ENCODE data around the gene ZNF789.
"Not testable (repeated sequence)": the region's sequence is repeated elsewhere in the genome, so short reads cannot be mapped to it uniquely, and the experiment has no call there.

Gene ZNF789

DNA sequence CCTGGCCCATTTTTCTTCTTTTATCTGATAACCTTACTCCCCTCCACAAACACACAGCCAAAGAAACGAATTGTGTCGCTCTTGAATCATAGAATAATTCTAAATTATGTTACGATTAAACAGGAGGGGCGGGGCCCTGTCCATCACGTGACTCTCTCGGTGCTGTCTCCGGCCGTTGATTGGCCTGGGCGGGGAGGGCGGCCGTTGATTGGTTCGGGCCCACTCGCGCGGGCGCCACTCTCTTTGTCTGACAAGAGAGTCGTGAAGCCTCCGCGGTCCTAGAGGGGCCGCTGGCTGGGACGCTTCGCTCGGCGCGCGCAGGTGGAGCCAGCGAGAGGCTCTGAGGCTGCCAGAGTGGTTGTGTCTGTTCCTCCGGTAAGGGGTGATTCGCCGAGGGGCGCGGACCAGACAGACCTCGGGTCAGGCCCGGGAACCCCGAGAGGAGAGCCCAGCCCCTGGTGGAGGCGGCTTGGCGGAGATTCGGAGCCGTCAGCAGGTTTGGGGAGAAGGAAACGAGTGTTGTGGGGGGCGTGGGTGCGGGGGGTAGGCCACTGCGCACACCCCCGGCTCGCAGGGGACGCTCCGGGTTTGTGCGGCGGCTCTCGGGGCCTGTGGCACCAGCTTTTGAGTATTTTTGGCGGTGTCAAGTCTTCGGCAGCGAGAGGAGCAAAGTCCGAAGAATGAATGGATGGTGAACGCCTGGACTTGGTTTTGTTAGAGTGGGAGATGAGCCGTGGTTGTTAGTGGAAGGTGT is at the start of gene ZNF789:
Gene ZNF789, plus strand, starts transcription at position 330 of the 754 bp plus-strand sequence. CDS start 3,567 bp downstream, outside the sequence.
- DNase-seq: peak; percentile 98

DNA sequence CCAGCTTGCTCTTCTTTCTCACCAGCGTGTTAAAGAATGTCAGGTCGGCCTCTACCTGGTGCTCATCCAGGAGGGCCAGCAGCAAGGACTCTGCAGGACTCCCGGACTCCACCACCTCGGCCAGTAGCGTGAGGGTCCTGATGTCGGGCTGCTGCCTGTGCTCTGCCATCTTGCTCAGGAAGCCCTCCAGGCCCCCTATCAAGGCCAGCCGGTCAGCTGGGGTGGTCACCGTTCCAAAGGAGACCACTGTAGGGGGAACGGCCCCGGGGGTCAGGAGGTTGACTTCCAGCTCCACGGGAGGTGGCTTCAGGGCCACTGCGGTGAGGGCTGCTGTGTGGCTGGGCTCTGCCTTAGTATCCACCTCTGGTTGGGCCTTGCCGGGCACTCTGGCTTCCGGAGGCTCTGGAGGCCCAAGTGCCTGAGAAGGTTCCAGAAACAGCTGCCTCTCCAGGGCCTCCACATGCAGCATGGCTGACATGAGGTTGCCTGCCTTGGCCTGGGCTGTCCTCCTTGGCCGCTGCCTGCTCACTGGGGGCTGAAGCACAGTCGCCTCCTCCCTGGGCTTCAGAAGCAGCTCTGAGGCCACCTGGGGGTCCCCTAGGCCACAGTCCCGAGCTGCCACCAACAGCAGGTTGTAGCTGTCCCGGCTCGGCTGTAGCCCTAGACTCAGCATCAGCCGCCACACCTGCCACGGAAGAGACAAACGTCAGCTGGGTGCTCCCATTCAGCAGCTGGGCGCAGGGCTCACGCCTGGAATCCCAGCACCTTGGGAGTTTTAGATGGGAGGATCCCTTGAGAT is 47.6 kb upstream of the ZNF789 start:
- no peak for DNase-seq

DNA sequence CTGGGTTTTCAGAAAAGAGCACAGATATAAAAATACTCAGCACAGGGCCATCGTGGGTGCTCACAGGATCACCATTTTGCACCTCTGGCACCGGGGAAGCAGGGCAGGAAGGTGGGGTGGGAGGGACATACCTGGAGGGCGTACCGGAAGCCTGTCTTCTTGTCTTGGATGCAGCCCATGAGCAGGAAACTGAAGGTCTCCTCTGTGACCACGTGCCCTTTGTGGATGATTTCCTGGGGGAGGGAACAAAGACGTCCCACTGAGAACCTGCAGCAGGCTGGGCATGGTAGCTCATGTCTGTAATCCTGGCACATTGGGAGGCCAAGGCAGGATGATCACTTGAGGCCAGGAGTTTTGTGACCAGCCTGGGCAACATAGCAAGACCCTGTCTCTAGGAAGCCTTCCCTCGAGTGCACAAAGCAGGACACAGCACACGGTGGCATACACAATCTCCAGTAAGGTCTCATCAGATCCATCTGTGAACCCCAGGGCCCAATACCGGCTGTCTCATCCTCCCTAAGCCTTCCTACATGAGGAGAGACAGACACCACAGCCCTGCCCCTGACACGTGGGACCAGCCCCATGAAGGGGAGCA is 43.6 kb upstream of the ZNF789 start:
- no peak for DNase-seq

DNA sequence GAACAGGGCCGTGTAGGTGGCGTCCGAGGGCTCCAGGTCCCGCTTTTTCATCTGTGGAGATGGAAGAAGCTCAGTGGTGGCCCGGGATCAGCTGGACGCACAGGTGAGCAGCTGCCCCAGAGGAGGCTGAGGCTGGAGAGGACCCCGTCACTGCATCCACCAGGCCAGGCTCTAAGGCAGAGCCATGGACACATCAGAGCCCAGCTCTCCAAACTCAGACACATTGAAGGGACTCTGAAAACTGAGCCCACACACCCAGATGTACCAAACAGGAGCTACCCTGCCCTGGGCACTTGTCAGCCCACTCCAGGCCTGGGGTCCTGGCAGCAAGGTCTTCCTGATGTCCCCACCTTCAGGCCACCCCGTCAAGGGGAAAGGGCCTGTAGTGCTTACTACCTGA is 42.9 kb upstream of the ZNF789 start:
- DNase-seq: no peak

DNA sequence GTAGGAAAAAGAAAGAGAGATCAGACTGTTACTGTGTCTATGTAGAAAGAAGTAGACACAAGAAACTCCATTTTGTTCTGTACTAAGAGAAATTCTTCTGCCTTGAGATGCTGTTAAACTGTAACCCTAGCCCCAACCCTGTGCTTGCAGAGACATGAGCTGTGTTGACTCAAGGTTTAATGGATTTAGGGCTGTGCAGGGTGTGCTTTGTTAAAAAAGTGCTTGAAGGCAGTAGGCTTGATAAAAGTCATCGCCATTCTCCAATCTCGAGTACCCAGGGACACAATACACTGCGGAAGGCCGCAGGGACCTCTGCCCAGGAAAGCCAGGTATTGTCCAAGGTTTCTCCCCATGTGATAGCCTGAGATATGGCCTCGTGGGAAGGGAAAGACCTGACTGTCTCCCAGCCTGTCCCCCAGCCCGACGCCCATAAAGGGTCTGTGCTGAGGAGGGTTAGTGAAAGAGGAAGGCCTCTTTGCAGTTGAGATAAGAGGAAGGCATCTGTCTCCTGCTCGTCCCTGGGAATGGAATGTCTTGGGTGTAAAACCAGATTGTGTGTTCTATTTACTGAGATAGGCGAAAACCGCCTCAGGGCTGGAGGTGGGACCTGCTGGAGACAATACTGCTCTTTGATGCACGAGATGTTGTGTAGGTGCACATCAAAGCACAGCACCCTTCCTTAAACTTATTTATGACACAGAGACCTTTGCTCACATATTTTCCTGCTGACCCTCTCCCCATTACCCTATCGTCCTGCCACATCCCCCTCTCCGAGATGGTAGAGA is 40.7 kb upstream of the ZNF789 start:
- DNase-seq: not testable (repeated sequence)

DNA sequence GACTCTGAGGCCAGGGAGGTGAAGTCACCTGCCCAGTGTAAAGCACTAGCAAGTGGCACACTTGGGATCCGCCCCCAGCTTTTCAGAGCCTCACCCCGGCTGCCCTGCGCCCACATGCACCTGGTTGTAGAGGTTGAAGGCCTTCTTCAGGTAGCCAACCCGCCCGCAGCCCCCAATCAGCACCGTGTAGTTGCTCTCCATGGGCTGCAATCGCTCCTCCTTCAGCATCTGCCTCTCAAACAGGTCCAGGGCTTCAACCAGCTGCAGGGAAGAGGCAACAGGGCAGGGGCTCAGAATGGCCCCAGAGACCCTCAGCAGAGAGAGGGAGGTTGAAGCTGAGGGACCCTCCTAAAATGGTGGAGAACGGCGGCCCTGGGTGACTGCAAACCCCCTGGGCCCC is 39.5 kb upstream of the ZNF789 start:
- DNase-seq: no peak

DNA sequence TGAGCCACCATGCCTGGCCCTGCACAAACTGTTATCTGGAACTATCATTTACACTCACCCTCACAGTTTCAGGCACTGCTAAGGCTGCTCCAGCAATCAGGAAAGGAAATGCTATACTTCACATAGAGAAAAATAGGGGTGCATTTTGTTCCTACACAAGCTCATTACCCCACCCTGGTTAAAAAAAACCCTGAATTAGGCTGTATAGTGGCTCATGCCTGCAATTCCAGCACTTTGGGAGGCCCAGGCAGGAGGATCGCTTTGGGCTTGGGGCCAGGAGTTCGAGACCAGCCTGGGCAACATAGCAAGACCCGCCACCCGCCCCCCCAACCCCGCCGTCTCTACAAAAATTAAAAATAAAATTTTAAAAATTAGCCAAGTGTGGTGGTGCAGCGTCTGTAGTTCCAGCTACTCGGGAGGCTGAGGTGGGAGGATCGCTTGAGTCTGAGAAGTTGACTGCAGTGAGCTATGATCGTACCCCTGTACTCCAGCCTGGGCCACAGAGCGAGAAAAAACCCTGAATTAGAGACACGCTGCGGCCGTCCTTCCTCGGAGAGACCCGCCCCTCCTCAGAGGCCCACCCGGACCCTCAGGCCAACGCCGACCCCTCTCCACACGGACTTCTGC is 34.6 kb upstream of the ZNF789 start:
- DNase-seq: no peak

DNA sequence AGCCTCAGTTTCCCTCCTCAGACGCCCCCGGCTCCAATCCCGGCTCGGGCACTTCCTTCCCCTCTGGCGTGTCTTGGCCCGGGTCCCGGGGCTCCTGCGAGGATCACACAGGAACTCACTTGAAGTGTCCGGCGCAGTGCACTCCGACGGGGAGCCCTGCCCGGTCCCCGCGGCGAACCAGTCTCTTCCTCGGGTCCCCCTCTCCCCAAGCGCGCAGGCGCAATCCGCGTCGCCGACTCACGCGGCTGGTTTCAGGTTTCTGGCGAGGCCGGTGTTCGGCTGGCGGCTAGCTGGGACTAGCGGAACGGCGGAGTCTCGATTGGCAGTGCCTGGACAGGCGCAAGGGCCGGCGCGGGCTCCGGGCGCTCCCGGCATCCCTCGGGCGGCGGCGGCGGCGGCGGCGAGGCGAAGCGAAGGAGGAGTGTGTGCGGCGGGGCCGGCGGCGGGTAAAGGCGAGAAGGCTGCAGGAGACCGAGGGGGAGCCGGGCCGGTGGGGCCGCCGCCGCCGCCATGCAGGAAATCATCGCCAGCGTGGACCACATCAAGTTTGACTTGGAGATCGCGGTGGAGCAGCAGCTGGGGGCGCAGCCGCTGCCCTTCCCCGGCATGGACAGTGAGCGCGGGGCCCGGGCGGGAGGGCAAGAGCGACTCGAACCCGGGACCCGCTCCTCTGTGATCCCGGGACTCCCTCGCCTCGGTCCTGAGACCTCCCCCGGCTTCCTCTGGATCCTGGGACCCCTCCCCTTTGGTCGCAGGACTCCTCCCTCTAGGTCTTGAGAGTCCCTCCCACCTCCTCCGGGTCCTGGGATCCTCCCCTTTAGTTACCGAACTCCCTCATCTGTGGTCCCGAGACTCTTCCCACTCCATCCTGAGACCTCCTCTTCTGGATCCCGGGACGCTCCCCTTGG is 33.9 kb upstream of the ZNF789 start, which contains the start of the genes CPSF4 and PTCD1:
Gene CPSF4, plus strand, starts transcription at position 371 of the 908 bp plus-strand sequence. Its CDS starts 140 bp downstream, at position 511.
Gene PTCD1, minus strand, starts transcription at position 226 of the 908 bp plus-strand sequence. CDS start 3,556 bp downstream, outside the sequence.
- DNase-seq: peak; percentile 94

DNA sequence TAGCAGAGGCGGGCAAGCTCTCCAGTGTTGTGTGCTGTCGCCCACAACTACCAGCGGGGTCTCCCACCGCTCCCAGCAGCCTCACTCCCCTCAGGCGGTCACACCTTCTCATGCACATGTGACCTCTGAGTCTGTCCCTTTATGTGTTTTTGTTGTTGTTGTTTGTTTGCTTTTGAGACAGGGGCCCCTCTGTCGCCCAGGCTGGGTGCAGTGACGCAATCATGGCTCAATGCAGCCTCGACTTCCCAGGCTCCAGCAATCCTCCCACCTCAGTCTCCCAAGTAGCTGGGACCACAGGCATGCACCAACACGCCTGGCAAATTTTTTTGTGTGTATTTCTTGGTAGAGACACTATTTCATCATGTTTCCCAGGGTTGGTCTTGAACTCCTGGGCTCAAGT is 32.5 kb upstream of the ZNF789 start:
- no peak for DNase-seq

DNA sequence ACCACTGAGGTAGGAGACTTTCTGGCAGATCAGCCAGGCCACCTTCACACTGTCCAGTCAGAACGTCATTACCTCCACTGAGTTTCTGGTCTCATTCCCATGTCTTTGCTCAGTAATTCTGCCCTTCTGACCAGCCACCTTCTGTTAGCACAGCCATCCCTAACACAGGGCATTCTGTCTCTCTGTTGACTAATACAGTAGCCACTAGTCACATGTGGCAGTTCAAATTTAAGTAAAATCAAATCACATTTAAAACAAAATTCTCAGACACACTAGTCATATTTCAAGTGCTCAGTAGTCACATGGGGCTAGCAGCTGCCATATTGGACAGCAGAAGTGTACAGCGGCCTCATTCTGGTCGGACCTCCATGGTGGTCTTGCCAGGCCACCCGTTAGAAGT is 26.6 kb upstream of the ZNF789 start:
- DNase-seq: no peak

DNA sequence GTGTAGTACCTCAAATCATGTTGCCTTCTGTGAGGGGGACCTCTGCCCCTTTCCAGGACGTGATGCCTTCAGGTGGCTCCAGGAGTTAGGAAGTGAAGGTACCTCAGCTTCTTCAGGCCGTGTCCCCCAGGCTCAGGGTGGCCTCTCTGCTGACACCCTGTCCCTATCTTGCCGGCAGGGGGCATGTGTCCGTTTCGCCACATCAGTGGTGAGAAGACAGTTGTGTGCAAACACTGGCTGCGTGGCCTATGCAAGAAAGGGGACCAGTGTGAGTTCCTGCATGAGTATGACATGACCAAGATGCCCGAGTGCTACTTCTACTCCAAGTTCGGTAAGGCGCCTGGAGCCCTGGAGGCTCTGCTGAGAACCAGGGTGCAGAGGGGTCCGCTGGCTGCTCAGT is 24.7 kb upstream of the ZNF789 start:
- no peak for DNase-seq

DNA sequence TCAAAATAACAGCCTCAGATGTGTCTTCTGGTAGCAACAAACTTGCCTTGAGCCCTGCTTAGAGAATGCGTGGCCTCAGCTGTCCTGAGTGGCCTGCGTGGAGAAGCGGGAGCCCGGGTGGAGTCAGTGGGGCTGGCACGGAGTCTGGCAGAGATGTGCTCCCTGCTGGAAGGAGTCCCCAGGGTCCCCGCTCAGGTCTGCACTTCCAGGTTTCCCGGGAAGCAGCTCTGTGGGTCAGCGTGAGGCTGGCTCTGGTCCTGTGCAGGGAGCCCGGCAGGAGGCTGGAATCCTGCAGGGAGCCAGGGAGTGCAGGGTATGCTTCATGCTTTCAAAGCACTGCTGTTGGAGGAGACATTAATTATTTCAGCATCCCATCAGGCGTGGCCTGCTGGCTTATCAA is 23.8 kb upstream of the ZNF789 start:
- DNase-seq: no peak

DNA sequence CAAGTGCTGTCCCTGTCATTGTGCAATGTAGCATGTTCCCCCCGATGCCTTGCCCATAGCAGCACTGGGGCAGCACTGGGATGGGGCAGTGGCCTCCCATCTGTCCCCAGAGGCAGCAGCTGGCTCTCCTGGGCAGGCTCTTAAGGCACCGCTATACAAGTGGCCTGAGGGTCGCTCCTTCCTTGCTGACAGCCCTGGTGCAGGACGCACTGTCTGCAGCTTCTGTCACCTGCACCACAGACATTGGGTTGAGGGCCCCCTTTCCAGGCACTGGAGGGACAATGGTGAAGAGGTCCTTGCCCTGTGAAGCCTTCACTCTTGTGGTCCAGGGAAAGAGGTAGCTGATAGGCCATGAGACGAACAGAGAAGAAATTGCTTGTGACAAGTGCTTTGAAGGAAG is 23.4 kb upstream of the ZNF789 start:
- DNase-seq: no peak

DNA sequence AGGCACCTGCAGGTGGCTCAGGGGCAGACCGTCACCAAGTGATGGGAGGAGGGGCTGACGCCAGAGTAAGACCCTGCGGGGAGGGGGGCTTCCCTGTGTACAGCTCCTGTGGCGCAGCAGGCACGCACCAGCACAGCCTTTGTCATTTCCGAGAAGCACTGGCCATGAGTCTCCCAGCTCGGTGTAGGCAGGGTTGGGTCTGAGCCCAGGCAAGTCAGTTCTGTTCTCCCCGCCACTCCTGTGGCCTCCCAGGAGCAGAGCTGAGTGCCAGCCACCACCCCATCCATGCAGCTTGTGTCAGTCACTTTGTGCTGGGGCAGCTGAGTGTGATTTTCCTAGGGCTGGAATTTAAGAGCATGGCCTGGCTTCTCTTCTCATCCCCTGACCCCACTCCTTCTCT is 20.8 kb upstream of the ZNF789 start:
- no peak for DNase-seq

DNA sequence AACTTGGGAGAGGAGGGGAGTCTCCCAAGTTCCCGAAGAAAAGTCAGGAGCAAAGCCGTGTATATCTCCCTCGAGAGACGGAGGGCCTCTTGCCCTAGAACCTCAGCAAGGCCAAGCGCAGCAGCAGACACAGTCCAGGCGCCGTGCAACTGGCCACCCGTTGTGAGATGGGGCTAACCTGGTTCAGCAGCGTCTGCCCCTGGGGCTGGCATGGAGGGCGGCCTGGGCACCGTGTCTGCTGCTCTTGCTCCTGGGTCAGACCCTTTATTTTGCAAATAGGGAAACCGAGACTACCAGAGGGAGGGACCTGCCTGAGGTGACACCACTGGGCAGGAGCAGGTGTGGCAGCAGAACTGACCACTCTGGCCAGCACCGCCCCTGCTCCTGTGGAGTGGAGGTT is 20.1 kb upstream of the ZNF789 start:
- no peak for DNase-seq

DNA sequence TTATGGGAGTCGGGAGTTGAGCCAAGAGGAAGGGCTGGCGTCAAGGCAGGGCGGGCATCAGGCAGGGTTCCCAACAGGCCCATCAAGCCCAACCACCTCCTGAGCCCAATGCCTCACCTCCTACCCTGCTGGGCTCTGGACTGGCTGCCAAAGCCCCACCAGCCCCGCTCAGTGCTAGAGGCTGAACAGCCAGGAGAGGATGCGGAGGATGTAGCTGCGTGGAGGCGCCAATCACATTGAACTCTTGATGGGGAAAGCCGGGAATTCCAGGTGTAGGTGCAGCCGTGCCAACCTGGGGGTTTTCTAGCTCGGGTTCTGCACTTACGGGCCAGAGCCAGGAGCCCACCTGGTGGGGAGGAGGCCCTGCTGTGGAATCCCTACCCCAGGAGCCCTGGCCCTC is 19.6 kb upstream of the ZNF789 start:
- DNase-seq: no peak

DNA sequence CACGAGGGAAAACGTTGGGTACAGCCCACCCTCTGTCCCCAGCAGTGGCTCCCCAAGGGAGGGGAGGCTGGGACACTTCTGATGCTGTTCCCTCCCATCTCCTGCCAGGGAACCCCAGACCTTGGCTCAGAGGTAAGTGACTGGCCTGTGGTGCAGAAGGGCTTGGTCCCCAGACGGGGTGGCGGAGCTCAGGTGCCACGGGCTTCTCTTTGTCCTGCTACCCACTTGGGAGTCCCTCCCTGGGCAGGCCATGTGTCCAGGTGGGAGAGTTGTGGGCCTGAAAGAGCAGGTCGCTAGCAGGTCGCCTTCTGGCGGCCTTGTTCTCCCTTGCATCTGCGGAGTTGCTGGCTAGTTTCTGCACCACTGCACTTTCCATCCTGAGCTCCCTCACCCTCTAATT is 16.8 kb upstream of the ZNF789 start:
- no peak for DNase-seq

DNA sequence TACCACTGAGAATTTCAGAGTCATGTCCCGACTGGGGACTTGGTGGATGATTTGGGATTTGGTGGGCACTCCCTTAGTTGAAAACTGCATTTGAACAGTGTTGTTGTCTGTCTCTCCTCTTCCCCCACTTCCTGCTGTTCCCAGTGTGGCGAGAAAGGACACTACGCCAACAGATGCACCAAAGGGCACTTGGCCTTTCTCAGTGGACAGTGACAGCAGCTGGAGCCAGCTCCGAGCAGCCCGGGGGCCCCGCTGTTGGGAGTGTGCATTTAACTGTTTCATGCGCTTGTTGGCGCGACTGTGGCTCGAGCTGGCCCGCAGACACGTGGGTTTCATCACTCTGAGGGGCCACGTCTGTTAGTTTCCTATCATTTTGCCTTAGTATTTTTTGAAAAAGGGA is 16.4 kb upstream of the ZNF789 start:
- DNase-seq: no peak

DNA sequence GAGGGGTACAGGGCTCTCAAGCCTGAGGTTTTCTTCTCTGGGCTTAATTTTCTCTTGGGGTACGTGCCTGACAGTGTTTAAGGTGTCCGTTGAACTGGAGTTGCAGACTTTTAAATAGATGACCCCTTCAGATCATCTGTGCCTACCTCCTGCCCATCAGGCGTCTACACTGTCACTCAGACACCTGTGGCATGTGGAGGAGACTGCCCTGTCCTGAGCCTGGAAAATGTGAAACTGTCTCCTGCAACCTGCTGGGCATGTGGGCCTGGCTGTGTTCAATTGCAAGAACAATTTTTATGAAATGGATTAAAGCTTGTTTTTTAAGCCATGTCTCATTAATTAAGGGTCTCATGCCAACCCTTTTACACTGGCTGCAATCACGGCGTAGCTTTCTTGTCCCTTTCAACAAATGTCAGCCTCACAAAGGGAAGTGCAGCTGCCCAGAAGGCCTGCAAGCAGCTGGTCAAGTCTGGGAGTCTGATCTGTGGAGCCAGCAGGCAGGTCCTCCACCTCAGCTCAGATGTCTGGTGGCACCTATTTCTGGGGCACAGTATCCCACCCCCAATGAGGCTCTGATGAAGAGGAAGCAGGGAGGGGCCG is 15.5 kb upstream of the ZNF789 start:
- DNase-seq: no peak

DNA sequence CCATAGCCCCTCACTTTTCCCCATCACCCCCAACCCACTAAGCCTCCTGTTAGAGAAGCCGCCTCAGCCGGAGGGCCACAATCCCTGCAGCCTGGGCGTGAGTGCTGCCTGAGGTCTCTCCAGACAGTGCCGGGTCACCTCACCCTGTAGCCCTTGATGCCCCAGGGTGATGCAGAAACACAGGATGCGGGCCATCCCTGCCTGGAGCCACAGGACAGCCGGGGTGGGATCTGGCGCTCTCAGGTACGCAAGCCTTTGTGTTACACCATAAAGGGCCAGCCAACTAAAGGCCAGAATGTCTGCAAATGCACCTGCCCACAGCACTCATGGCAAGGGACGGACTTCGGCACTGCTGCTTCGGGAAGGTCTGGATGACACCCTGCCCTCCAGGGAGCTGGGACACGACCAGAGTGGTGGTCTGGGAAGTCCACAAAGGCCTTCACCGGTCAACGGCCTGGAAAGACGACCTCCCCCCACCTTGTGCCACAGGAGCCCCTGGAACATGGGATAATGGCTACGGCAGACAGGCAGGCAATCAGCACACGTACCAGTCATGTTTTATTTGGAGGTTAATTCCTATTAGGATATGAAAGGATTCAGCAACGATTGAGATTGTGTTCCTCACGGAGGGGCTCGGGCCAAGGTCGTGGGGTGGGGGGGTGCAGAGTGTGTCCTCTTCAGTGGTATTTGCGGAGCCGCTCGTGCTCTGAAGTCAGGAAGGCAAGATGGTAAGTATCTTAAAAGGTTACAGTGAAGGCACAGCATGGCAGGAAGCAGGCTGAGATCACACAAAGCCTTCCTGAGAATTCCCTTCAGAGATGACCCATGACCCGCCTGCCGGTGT is 14.8 kb upstream of the ZNF789 start:
- no peak for DNase-seq

Measured in NCI-H1092 (cell line).